IMR-90 (cell line): ENCODE data around the gene BAIAP2.

Experiments used
- POLR2A ChIP-seq: IDR thresholded peaks from 2 replicates; pipeline ENCODE4 v1.6.1; 2012; ENCODE audit warnings: mild to moderate bottlenecking, low read depth, low read length
- TF ChIP-seq, protein P1 (sequence below): conservative IDR thresholded peaks from 2 replicates; pipeline ENCODE4 v1.5.1; 2012; ENCODE audit warnings: mild to moderate bottlenecking, low read depth, low read length, improper control_type of control experiment

DNA sequence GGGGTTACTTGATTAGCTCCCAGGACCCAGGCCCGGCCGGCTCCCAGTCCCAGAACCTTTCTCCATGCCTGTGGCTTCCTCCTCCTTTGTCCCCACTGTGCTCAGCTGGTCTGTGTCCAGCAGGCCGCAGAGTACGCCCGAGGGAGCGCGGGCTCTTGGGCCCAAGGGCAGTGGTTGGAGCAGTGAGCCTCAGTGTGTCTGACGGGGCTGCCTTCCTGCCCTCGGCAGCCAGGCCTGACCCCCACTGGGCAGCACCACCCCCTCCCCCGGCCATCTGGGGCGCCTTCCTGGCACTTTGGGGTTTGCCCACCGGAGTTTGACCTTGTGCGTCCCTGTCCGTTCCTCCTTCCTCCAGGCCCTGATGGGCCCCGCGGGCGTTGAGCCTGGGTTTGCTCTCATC, 67.9 kb downstream of the BAIAP2 start:
- TF ChIP-seq POLR2A = no peak
- TF ChIP-seq, protein P1, sequence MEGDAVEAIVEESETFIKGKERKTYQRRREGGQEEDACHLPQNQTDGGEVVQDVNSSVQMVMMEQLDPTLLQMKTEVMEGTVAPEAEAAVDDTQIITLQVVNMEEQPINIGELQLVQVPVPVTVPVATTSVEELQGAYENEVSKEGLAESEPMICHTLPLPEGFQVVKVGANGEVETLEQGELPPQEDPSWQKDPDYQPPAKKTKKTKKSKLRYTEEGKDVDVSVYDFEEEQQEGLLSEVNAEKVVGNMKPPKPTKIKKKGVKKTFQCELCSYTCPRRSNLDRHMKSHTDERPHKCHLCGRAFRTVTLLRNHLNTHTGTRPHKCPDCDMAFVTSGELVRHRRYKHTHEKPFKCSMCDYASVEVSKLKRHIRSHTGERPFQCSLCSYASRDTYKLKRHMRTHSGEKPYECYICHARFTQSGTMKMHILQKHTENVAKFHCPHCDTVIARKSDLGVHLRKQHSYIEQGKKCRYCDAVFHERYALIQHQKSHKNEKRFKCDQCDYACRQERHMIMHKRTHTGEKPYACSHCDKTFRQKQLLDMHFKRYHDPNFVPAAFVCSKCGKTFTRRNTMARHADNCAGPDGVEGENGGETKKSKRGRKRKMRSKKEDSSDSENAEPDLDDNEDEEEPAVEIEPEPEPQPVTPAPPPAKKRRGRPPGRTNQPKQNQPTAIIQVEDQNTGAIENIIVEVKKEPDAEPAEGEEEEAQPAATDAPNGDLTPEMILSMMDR = no peak
